Esophagus muscularis mucosa (tissue), 4 donors: Measurements from ENCODE around the gene OTOGL. TPM values are rescaled to one million over a fixed set of nuclear protein-coding genes. Genes with fewer than 3 reads are reported as not detected.

ENCODE experiments used
- DNase-seq: peaks from one replicate; pipeline ENCODE4 v3.0.0-alpha.2; 2017; ENCODE audit errors: extremely low spot score
- H3K27ac ChIP-seq, 4 donors: fragments of 200-600 bp; sonication (generic); replicated peaks in 1 of 4; 1 replicate in 3 of 4; 2 replicates in 1 of 4; pipeline ENCODE4 v1.5.1; 2016 to 2019; ENCODE audit warnings: mild to moderate bottlenecking in 1 of 4
- H3K27me3 ChIP-seq, 4 donors: fragments of 200-600 bp; sonication (generic); one replicate each; pipeline versions ENCODE4 v1.5.1 to v1.6.0; 2016 to 2019
- H3K36me3 ChIP-seq, 4 donors: fragments of 200-600 bp; sonication (generic); one replicate each; pipeline ENCODE4 v1.5.1; 2016 to 2019
- H3K4me1 ChIP-seq, 4 donors: fragments of 200-600 bp; sonication (generic); one replicate each; pipeline ENCODE4 v1.5.1; 2016 to 2019
- H3K4me3 ChIP-seq, 4 donors: fragments of 200-600 bp; sonication (generic); 1 replicate in 2 of 4; 2 replicates in 2 of 4; pipeline ENCODE4 v1.5.1; 2016 to 2019; ENCODE audit warnings: mild to moderate bottlenecking in 4 of 4, moderate library complexity in 1 of 4
- H3K9me3 ChIP-seq, 4 donors: fragments of 200-600 bp; sonication (generic); 1 replicate in 3 of 4; 2 replicates in 1 of 4; pipeline ENCODE4 v1.5.1; 2016 to 2019
- CTCF ChIP-seq, 3 experiments: fragments of 200-600 bp in 2 of 3; fragments of 450-650 bp in 1 of 3; sonication (generic) in 2 of 3; IDR thresholded peaks; one replicate each; pipeline ENCODE4 v1.5.1; 2017 to 2019; ENCODE audit warnings: antibody characterized with exemption in 3 of 3, mild to moderate bottlenecking in 2 of 3, moderate library complexity in 1 of 3
- EP300 ChIP-seq: sonication (generic); formaldehyde crosslinking; IDR thresholded peaks from one replicate; pipeline ENCODE4 v1.6.1; 2017; ENCODE audit warnings: antibody characterized with exemption
- POLR2A ChIP-seq: fragments of 450-650 bp; IDR thresholded peaks from one replicate; pipeline ENCODE4 v1.6.1; 2017; ENCODE audit warnings: antibody characterized with exemption, moderate library complexity, mild to moderate bottlenecking, low read depth
- POLR2AphosphoS5 ChIP-seq, 2 donors: sonication (generic); formaldehyde crosslinking; IDR thresholded peaks; one replicate each; pipeline ENCODE4 v1.6.1; 2017; ENCODE audit warnings: antibody characterized with exemption in 2 of 2
- WGBS: methylation state at CpG from one replicate; pipeline ENCODE4 v1.1.5; 2018; 5-methylcytosine and 5-hydroxymethylcytosine counted together
- intact Hi-C: fragments of 100-400 bp; cut with DNase I; formaldehyde crosslinking; loops from one replicate; pipeline ENCODE4 v1.15.1; 2023
- total RNA-seq, 4 donors: library from RNA; depleted of rRNA; stranded (reverse); fragments of >200 nt; gene quantifications; one replicate each; pipeline versions ENCODE4 v1.1.0 to v1.2.1, GENCODE V29; 2016

OTOGL gene
- total RNA-seq, 4 donors from 2014 or later = 0.83 to 2.0 (median 1.6) TPM

DNA sequence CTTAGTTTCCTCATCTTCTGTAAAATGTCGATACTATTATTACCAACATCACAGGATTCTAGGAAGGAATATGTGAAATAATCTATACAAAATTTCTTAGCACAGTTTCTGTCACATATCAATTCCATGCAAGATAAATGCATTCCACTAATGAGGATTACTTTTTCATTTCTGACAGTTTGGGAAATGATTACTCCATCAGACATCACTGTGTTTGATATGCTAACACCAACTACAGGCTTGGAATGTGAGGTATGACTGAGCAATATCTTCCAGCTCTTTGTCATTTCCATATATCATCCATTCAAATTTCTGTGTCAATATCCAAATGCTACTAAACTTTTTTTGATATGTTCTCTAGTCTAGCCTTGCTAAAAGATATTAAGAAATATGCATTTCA lies 233.5 kb downstream of the OTOGL start:
- TF ChIP-seq POLR2AphosphoS5 (IDR thresholded peaks at IDR 0.05) (no peak), CTCF (IDR thresholded peaks at IDR 0.05) (no peak), EP300 (no peak), POLR2A (no peak)
- intact Hi-C loops = no loop called here
- Histone ChIP-seq H3K4me1 (no peaks in the 10 kb centered on the region), H3K36me3 (no peaks in the 10 kb centered on the region), H3K9me3 (no peaks in the 10 kb centered on the region), H3K27ac (no peak overlapping the region), H3K4me3 (no peak overlapping the region), H3K27me3 (no peaks in the 10 kb centered on the region)
- DNase-seq = no peak
- WGBS = 97% methylated on average over 1 of the region's 1 CpG

DNA sequence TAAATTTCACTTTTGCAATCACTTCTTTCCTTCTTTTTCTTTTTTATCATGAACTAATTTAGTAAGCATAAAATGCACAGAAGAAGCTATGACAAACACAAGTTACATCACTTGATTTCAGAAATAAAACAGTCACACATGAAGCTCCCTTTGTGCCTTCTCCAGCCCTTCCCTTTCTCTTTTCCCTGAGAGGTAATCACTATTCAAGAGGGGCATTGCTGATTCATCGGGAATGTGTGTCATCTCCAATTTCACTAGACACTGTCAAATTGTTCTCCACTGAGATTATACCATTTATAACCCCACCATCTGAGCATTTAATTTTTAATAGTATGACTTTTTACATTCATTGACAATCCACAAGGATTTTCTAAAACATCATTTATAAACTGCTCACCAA lies 253.1 kb downstream of the OTOGL start:
- 88% methylated on average over 1 of the region's 1 CpG for WGBS
- TF ChIP-seq CTCF (IDR thresholded peaks at IDR 0.05) (no peak), POLR2AphosphoS5 (IDR thresholded peaks at IDR 0.05) (no peak), POLR2A (no peak)
- H3K27ac ChIP-seq = no peak overlapping the region

DNA sequence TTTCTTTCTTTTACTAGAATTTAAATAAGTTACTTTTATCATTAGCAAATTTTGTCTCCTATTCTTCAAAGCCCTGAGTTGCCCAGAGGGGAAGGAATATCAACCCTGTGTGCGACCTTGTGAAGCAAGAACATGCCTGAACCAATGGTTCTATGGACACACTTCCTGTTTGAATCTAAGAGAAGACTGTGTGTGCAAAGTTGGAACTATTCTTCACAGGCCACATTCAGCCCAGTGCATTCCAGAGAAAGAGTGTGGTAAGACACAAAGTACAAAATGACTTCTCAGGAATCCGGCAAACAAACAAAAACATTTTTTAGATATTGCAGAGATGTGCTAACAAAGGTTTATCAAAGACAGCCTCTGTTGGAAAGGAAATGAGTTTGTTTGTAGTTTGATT lies 253.9 kb downstream of the OTOGL start:
- intact Hi-C loops = no loop called here
- TF ChIP-seq EP300 = no peak
- no peak for TF ChIP-seq POLR2AphosphoS5 (IDR thresholded peaks at IDR 0.05)
- H3K9me3 ChIP-seq = no peaks in the 10 kb centered on the region
- no peak overlapping the region for H3K27ac ChIP-seq
- WGBS = 93% methylated on average over 2 of the region's 2 CpGs
- H3K36me3 ChIP-seq = no peaks in the 10 kb centered on the region
- no peak for DNase-seq
- H3K27me3 ChIP-seq = no peaks in the 10 kb centered on the region
- no peaks in the 10 kb centered on the region for H3K4me1 ChIP-seq
- H3K4me3 ChIP-seq = no peak overlapping the region

More for the DNA sequence above, 253.1 kb downstream of the OTOGL start:
- Histone ChIP-seq H3K4me1 (no peaks in the 10 kb centered on the region), H3K36me3 (no peaks in the 10 kb centered on the region), H3K9me3 (no peaks in the 10 kb centered on the region), H3K4me3 (no peak overlapping the region), H3K27me3 (no peaks in the 10 kb centered on the region)
- no peak for DNase-seq
- intact Hi-C loops = no loop called here

GRCh38 chr12:80356097-80356496 lies 256.8 kb downstream of the OTOGL start:
- Histone ChIP-seq H3K4me1 (no peaks in the 10 kb centered on the region), H3K4me3 (no peak overlapping the region), H3K9me3 (no peaks in the 10 kb centered on the region), H3K36me3 (no peaks in the 10 kb centered on the region), H3K27ac (no peak overlapping the region), H3K27me3 (no peaks in the 10 kb centered on the region)
- WGBS = 28% methylated on average over 2 of the region's 2 CpGs
- no peak for DNase-seq
- TF ChIP-seq POLR2A = no peak
- TF ChIP-seq POLR2AphosphoS5 (IDR thresholded peaks at IDR 0.05) = no peak
- TF ChIP-seq EP300 = no peak
- no peak for TF ChIP-seq CTCF (IDR thresholded peaks at IDR 0.05)
- intact Hi-C loops = no loop called here

DNA sequence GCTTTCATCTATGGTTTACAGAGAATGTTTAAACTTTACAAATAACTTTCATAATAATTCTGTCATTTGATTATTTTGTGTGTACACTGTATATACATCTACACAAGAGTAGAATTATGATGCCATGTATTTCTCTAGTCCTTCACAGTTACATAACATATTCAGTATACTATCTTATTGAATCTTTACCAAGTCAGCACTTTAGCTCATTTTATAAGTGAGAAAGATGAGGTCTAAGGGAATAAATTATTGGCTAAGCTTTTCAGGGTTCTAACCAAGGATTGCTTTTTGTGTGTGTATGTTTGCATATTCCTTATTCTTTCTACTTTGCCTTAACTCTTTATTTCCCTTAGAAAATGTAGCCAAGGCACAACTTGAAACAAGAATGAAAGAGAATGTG lies 260.4 kb downstream of the OTOGL start:
- intact Hi-C loops = no loop called here

More for the DNA sequence above, 260.4 kb downstream of the OTOGL start:
- no peaks in the 10 kb centered on the region for H3K36me3 ChIP-seq
- no peaks in the 10 kb centered on the region for H3K9me3 ChIP-seq
- no peaks in the 10 kb centered on the region for H3K27me3 ChIP-seq
- H3K27ac ChIP-seq = no peak overlapping the region
- no peak for TF ChIP-seq POLR2AphosphoS5 (IDR thresholded peaks at IDR 0.05)
- no peak for TF ChIP-seq CTCF (IDR thresholded peaks at IDR 0.05)
- no peak for TF ChIP-seq EP300
- TF ChIP-seq POLR2A = no peak
- H3K4me1 ChIP-seq = no peaks in the 10 kb centered on the region
- DNase-seq = no peak
- H3K4me3 ChIP-seq = no peak overlapping the region
